Colonic mucosa (tissue), 4 donors: ENCODE results near the gene IL4R. TPM values are rescaled to one million over a fixed set of nuclear protein-coding genes. Genes with fewer than 3 reads are reported as not detected.

Source experiments
- DNase-seq: peaks from one replicate; pipeline ENCODE4 v3.0.0-alpha.2; 2020
- H3K27ac ChIP-seq: fragments of 200-600 bp; one replicate; pipeline ENCODE4 v1.8.0; 2021
- H3K27me3 ChIP-seq: fragments of 200-600 bp; one replicate; pipeline ENCODE4 v1.8.0; 2021
- H3K36me3 ChIP-seq: fragments of 200-600 bp; one replicate; pipeline ENCODE4 v1.8.0; 2021
- H3K4me1 ChIP-seq: fragments of 200-600 bp; one replicate; pipeline ENCODE4 v1.8.0; 2021; ENCODE audit warnings: mild to moderate bottlenecking
- H3K4me3 ChIP-seq: fragments of 200-600 bp; one replicate; pipeline ENCODE4 v1.8.0; 2021
- H3K9ac ChIP-seq, 2 donors: one replicate each; pipeline ENCODE4 v1.7.0; 2013; ENCODE audit warnings: control low read depth in 2 of 2, low read depth in 2 of 2, low read length in 2 of 2
- H3K9me3 ChIP-seq: fragments of 200-600 bp; one replicate; pipeline ENCODE4 v1.8.0; 2021
- CTCF ChIP-seq: fragments of 200-600 bp; IDR thresholded peaks from one replicate; pipeline ENCODE4 v1.8.0; 2022; ENCODE audit warnings: antibody characterized with exemption, mild to moderate bottlenecking
- intact Hi-C: fragments of 100-400 bp; cut with DNase I; formaldehyde crosslinking; loops from one replicate; pipeline ENCODE4 v1.14.1; 2022
- total RNA-seq, 2 donors: library from RNA; stranded (reverse); fragmentation: NEBNext Ultra II Directional in 1 of 2; extraction: Animal tissue kit (Norgen Biotek cat#: 25700) in 1 of 2; gene quantifications; one replicate each; pipeline ENCODE4 v1.2.1, GENCODE V29; 2021
- donor health status: healthy.
- donor health status: DM: no; HTN: no; CAD: no.
- donor health status: DM: no; HTN: no; CAD: no.

Gene IL4R
- total RNA-seq, 2 donors from 2014 or later = 74.8 to 80.0 TPM

GRCh38 chr16:27378871-27379481 is 65.2 kb downstream of the IL4R start:
- Histone ChIP-seq H3K27me3 (no peaks in the 10 kb centered on the region), H3K27ac (no peak overlapping the region), H3K36me3 (no peaks in the 10 kb centered on the region), H3K9me3 (no peaks in the 10 kb centered on the region), H3K4me1 (no peaks in the 10 kb centered on the region), H3K4me3 (no peak overlapping the region), H3K9ac (no peak overlapping the region)
- no peak for DNase-seq
- no peak for TF ChIP-seq CTCF
- intact Hi-C loops = no loop called here

- TF ChIP-seq CTCF = no peak
- no peak for DNase-seq
- Histone ChIP-seq H3K9ac (no peak overlapping the region), H3K4me1 (no peaks in the 10 kb centered on the region), H3K27ac (no peak overlapping the region), H3K4me3 (no peak overlapping the region), H3K27me3 (no peaks in the 10 kb centered on the region), H3K9me3 (no peaks in the 10 kb centered on the region), H3K36me3 (no peaks in the 10 kb centered on the region)
- intact Hi-C loops = no loop called here
Observed at GRCh38 chr16:27379919-27380318, 66.1 kb downstream of the IL4R start.

- DNase-seq = no peak
- Histone ChIP-seq H3K27ac (no peak overlapping the region), H3K9me3 (no peaks in the 10 kb centered on the region), H3K36me3 (no peaks in the 10 kb centered on the region), H3K27me3 (no peaks in the 10 kb centered on the region), H3K9ac (no peak overlapping the region), H3K4me1 (no peaks in the 10 kb centered on the region), H3K4me3 (no peak overlapping the region)
- TF ChIP-seq CTCF = no peak
- intact Hi-C loops = no loop called here
Observed at GRCh38 chr16:27381236-27381635, 67.5 kb downstream of the IL4R start.

GRCh38 chr16:27381974-27382855 is 68.4 kb downstream of the IL4R start:
- no peak for TF ChIP-seq CTCF
- Histone ChIP-seq H3K4me1 (no peaks in the 10 kb centered on the region), H3K36me3 (no peaks in the 10 kb centered on the region), H3K9me3 (no peaks in the 10 kb centered on the region), H3K27me3 (no peaks in the 10 kb centered on the region), H3K4me3 (no peak overlapping the region), H3K27ac (no peak overlapping the region), H3K9ac (no peak overlapping the region)
- intact Hi-C loops = no loop called here
- no peak for DNase-seq

- Histone ChIP-seq H3K27me3 (no peaks in the 10 kb centered on the region), H3K4me1 (no peaks in the 10 kb centered on the region), H3K9me3 (no peaks in the 10 kb centered on the region), H3K9ac (no peak overlapping the region), H3K4me3 (no peak overlapping the region), H3K36me3 (no peaks in the 10 kb centered on the region), H3K27ac (peak overlapping the region; percentile 36)
- no peak for DNase-seq
- no peak for TF ChIP-seq CTCF
- intact Hi-C loops = no loop called here
Observed at GRCh38 chr16:27383556-27384243, 69.9 kb downstream of the IL4R start.
